H54 (cell line): ENCODE measurements around the gene CORO2A.
"Not testable (repeated sequence)": the region's sequence is repeated elsewhere in the genome, so short reads cannot be mapped to it uniquely, and the experiment has no call there.

ENCODE experiments used
- DNase-seq: peaks from one replicate; pipeline ENCODE4 v3.0.0; 2011; ENCODE audit warnings: low spot score, mixed read lengths; ENCODE audit not compliant: insufficient read length
- FAIRE-seq: peaks from 3 replicates; lab custom pipeline; 2011; peaks lifted over from hg19 to GRCh38; lab: Jason Lieb, UNC
- POLR2A ChIP-seq: IDR thresholded peaks from 2 replicates; pipeline ENCODE4 v1.6.1; 2011; ENCODE audit warnings: low read depth, mild to moderate bottlenecking, low read length

CORO2A gene

GRCh38 chr9:98144076-98144475 is 48.4 kb downstream of the CORO2A start:
- TF ChIP-seq POLR2A = no peak
- FAIRE-seq (no peak), DNase-seq (no peak)

- FAIRE-seq = no peak
- TF ChIP-seq POLR2A = no peak
- no peak for DNase-seq
Observed at GRCh38 chr9:98142925-98143481, 49.4 kb downstream of the CORO2A start.

GRCh38 chr9:98142182-98142907 is 50.1 kb downstream of the CORO2A start:
- TF ChIP-seq POLR2A = no peak
- peak; percentile 83 for DNase-seq
- FAIRE-seq = peak; percentile 43

GRCh38 chr9:98140503-98140902 is 51.9 kb downstream of the CORO2A start:
- no peak for TF ChIP-seq POLR2A
- no peak for FAIRE-seq
- DNase-seq = no peak

GRCh38 chr9:98136489-98136888 is 55.9 kb downstream of the CORO2A start:
- FAIRE-seq (no peak), DNase-seq (no peak)
- TF ChIP-seq POLR2A = no peak

GRCh38 chr9:98135938-98136337 is 56.5 kb downstream of the CORO2A start:
- DNase-seq = no peak
- no peak for FAIRE-seq
- no peak for TF ChIP-seq POLR2A

- no peak for FAIRE-seq
- no peak for TF ChIP-seq POLR2A
- DNase-seq = no peak
Observed at GRCh38 chr9:98135558-98135934, 56.9 kb downstream of the CORO2A start.

- no peak for FAIRE-seq
- no peak for DNase-seq
- TF ChIP-seq POLR2A = no peak
Observed at GRCh38 chr9:98134702-98135557, 57.5 kb downstream of the CORO2A start.

GRCh38 chr9:98132806-98133631 is 59.4 kb downstream of the CORO2A start:
- DNase-seq (no peak), FAIRE-seq (no peak)
- no peak for TF ChIP-seq POLR2A

GRCh38 chr9:98132158-98132557 is 60.3 kb downstream of the CORO2A start:
- TF ChIP-seq POLR2A = no peak
- FAIRE-seq (no peak), DNase-seq (no peak)

GRCh38 chr9:98130576-98131228 is 61.7 kb downstream of the CORO2A start:
- no peak for DNase-seq
- no peak for TF ChIP-seq POLR2A
- no peak for FAIRE-seq

- not testable (repeated sequence) for FAIRE-seq, DNase-seq
Observed at GRCh38 chr9:98130060-98130459, 62.4 kb downstream of the CORO2A start.

- no peak for DNase-seq
- no peak for TF ChIP-seq POLR2A
- FAIRE-seq = no peak
Observed at GRCh38 chr9:98129451-98129881, 63.0 kb downstream of the CORO2A start.

GRCh38 chr9:98128316-98128715 is 64.1 kb downstream of the CORO2A start:
- FAIRE-seq (no peak), DNase-seq (no peak)
- TF ChIP-seq POLR2A = no peak
